ENCODE measurements around the gene QRICH1. TPM values are rescaled to one million over a fixed set of nuclear protein-coding genes. Genes with fewer than 3 reads are reported as not detected.
A peak's percentile ranks its signal among the peaks of the same experiment; 100 is the strongest.

Gene QRICH1, protein sequence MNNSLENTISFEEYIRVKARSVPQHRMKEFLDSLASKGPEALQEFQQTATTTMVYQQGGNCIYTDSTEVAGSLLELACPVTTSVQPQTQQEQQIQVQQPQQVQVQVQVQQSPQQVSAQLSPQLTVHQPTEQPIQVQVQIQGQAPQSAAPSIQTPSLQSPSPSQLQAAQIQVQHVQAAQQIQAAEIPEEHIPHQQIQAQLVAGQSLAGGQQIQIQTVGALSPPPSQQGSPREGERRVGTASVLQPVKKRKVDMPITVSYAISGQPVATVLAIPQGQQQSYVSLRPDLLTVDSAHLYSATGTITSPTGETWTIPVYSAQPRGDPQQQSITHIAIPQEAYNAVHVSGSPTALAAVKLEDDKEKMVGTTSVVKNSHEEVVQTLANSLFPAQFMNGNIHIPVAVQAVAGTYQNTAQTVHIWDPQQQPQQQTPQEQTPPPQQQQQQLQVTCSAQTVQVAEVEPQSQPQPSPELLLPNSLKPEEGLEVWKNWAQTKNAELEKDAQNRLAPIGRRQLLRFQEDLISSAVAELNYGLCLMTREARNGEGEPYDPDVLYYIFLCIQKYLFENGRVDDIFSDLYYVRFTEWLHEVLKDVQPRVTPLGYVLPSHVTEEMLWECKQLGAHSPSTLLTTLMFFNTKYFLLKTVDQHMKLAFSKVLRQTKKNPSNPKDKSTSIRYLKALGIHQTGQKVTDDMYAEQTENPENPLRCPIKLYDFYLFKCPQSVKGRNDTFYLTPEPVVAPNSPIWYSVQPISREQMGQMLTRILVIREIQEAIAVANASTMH
- 79.1 and 82.7 TPM in 2 replicates for total RNA-seq (2014; rRNA removed; shearing (Covaris generic))

DNA sequence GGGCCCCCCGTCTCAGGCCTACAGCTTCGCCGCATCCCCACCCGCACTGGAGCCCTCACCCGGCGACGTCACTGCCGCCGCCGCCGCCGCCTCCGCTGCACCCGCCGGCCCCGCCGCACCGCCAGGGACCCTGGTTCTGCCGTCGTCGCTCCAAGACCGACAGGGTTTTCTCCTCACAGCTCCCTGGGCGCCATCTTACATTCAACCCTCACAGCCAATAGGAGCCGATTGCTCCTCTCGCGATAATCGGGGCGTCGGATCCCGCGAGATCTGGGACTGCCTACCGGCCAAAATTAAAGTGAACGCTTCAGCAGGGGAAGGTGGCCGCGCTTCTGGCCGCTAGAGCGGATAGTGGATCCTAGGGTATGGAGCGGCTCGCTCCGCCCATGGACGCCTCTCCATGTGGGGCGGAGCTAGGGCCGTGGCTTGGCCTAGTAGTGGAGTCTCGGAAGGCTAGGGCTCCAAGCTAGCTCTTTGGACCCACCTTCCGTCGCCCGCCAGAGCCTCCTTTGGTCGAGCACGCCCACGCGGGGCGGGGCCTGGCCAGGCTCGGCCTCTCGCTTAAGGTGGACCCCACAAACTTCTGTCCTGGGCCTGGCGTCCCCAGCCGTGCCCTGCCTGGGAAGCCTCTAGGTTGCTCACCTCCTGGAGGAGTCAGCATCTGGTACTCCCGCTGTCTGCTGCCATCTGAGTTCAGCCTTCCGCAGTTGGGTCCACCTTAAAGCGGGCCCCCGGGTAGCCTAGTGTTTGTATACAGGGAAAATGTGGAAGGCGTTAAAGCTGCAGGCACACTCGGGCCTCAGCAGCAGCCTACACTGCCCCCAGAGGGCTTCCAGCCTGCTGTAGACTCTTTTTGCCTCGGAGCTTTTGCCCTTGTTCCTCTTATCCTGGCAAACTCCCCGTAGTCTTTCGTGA is at the start of gene QRICH1:
QRICH1 (minus strand) TSS at position 219 of the 915 bp plus-strand sequence. CDS start 17,054 bp downstream, outside the sequence.
- DNase-seq (ENCODE audit: low spot score): peak; percentile 97

DNA sequence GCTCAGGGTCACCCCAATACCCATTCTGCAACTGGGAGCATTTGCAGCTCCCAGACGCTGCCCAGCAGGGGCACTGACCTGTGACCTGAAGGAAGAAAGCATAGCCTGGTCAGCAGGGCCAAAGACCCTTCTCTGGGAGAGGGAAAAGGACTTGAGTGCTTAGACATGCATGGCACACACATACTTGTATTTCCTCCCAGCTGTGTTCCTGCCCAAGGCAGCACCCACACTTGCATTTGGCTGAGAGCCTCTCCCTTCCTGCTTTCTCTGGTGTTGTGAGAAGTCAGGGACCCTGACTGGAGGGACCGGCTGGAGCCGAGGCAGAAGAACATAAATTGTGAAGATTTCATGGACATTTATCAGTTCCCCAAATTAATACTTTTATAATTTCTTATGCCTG is 46.2 kb upstream of the QRICH1 start:
- DNase-seq (ENCODE audit: low spot score): no peak

DNA sequence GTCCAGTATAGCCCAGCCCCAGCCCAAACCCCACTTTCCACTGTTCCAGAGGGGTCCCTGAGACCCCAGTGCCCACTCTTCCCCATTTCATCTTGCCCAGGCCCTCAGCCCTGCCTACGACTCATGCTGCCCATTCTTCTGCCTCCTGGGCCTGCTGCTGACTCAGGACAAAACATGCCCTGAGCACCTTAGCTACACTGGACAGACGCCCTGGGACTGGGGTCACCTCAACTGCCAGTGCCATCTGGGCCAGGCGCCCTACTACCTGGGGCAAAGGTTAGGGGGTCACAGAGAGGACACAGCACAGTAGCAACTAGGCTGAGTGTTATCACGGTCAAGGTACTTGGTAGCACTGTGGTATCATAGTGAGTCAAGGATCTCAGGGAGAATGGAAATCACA is 41.6 kb upstream of the QRICH1 start:
- DNase-seq (ENCODE audit: low spot score): no peak

DNA sequence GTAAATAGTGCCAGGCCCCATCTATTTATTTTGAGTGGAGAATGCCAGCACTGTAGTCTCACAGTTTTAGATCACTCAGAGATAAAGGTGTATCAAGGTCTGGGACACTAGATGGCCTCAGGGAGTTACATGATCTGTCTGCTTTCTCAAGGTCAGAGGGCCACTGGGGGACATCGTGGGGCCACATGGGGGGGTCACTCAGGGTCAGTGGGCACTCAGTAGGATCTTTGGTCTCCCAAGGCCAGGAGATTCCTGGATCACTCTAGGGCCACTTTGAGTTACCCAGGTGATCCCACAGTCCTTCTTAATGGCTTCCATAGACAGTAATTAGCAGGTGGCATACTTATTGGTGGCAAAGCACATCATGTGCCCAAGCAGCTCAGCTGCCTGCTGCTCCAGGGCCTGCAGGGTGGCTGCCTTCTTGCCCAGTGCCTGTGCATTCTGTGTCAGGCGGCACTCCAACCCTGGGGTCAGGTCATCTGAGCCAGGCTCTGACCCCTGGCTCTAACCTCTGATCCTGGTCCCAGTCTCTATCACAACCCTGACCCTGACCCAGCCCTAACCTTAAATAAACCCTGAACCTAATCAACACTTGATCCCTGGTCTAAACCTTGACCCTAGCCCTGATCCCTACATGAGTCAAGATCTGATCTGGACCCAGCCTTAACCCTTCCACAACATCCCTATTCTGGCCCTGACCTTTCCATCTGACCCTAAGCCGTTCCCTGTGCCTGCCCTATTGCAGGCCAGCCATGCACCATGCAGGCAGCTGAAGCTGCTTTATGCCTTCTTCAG is 40.8 kb upstream of the QRICH1 start:
- DNase-seq (ENCODE audit: low spot score): peak; percentile 26

DNA sequence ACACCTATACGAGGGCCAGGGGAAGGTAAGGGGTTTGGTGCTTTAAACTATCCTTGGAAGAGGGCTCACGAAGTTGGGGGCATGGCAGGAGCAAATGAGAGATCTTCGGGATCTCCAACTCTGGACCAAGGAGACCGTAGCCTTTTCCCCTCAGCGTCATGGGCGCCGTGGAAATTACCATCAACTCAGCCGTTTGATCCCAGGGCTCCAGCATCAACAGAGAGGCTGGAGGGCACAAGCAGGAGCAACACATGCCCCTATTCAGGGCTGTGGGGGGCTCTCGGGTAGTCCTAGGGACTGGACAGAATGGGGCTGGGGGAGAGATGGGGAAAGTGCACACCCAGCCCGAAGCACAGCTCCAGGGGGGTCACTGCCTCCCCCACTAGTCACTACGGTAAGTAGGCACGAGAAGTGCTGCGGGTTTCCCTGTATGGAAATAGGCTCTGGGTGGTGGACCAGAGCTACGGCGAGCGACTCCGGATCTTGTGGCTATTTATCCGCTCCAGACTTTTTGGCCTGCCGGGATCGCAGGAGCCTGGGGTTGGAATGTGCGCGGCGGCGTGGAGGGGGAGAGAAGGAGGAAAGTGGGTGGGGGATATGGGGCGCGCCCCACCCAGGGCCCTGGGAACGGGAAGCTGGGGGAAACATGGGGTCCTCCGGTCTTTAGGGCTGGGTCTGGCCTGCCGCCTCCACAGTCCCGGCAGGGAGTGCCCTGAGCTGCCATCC is 39.5 kb upstream of the QRICH1 start:
- peak; percentile 78 for DNase-seq (ENCODE audit: low spot score)

DNA sequence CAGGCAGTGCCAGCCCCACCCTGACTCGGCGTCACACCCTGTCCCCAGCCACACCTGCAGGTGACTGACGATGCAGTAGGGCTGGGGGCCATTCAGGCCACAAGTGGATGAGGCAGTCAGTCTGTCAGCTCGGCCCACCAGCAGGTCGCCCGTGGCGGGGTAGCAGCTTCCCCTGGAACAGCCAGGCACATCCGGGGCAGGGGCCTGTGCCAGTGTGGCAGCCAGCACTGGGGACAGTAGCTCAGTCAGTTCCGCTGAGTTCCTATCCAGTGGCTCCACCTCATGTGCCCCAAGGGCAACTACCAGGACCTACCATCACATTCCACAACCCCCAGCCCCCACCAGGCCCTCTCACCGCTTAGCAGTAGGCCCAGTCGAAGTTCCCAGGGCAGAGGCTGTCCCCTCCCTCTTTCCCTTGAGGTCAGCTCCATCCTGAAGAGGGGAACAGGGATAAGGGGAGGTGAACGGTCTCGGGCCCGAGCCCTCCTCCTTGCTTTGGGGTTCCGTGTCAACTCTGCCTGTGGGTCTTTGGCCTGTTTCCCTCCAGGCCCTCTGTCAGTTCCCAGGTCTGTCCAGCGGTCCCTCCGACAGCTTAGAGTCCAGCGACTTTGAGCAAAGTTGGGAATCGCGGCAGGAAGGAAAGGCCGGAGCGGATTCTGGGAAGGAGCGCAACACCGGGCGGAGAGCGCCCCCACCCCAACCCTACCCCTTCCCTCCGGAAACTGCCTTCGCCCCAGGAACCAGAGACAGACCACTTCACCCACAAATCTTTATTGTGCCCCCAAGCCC is 38.8 kb upstream of the QRICH1 start, which contains the start of gene LAMB2:
LAMB2 (minus strand) TSS at position 614 of the 789 bp plus-strand sequence; CDS start at position 431, 183 bp downstream.
- peak; percentile 65 for DNase-seq (ENCODE audit: low spot score)

DNA sequence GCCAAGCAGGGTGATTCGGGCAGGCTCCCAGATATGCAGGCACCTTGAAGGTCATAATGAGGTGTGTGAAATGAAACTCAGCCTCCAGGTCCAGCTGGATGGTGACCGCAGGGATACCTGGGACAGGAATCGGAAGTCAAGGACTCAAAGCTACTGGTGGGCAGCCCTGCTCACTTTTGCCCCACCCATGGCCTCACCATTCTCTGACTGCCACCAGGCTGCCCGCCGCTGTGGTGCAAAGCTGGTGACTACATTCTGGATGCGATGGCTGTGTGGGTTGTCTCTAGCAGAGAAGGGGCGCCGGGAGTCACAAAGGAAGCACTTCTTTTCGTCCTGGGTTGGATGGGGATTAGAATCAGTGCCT is 38.2 kb upstream of the QRICH1 start:
- DNase-seq (ENCODE audit: low spot score): no peak

DNA sequence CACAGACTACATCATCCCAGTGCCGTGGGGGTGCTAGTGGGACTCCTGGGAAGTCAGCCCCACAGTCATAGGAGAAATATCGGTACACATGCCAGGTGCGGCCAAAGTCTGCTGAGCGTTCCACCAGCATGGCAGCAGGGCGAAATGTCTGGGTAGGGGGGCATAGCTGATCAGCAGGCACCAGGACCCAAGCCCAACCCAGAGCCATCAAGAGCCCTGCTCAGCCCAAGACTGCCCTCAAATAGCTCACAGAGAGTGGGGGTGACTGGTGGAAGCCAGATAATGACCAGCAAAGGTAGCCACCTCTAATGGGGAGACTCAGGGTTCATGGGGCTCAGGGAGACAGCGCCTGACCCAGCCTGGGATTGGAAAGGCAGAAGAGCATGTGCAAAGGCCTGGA is 37.7 kb upstream of the QRICH1 start:
- no peak for DNase-seq (ENCODE audit: low spot score)

DNA sequence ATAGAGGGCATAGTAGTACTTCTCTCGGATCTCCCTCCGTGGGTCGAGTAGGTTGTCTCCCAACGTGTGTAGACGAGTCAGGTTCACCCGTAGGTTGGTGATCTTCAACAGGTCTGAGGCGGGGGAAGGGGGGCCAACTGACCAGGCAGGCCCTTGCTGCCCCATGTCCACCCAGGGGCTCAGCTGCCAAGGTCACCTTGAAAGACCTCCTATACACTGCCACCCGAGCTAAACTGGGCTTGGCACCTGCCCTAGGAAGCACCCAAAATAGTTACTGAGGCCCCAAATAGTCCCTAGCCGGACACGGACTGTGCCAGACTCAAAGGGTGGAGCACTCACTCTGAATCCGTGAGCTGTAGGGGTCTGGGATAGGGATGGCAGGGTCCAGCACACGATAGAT is 37.2 kb upstream of the QRICH1 start:
- no peak for DNase-seq (ENCODE audit: low spot score)

DNA sequence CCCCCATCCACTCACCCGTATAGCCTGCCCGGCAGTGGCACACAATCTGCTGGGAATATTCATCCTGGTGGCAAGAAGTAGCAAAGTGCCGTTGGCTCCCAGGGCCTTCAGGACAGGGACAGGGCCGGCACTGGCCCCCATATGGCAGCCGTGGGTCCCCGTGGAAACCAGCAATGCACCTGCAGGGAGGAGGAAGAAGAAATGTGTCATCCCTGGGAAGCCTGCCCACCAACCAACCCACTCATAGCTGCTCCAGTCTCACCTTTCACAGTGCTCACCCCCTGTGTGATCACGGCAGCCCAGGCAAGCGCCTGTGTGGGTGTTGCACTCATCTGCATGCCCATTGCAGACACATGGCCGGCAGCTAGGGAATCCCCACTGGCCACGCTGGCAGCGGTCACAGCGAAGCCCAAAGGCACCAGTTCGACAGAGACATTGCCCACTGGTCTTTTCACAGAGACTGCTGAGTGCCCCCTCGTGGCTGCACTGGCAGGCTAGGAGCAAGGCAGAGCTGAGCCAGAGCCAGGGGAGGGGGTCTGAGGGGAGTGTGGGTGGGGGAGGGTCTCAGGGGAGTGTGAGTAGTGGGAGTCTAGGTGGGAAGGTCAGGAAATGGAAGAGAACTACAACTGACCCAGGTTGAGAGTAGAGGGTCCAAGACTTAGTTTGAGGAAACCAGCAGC is 31.3 kb upstream of the QRICH1 start:
- no peak for DNase-seq (ENCODE audit: low spot score)

DNA sequence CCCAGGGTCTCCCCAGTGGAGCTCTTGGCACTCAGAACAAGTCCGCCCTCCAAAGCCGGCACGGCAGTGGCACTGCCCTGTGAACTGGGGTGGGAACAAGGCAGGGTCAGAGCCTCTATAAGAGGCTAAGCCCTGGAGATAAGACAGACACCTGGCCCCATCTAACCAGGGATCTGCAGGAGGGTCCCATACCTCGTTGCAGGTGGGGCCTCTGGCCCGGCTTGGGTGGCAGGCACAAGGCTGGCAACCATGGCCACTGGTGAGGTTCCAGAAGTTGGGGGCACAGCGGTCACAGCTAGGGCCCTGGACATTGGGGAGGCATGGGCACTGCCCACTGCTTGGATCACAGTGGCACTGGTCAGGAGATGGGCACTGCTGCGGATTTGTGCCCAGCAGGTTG is 30.3 kb upstream of the QRICH1 start:
- DNase-seq (ENCODE audit: low spot score): no peak

DNA sequence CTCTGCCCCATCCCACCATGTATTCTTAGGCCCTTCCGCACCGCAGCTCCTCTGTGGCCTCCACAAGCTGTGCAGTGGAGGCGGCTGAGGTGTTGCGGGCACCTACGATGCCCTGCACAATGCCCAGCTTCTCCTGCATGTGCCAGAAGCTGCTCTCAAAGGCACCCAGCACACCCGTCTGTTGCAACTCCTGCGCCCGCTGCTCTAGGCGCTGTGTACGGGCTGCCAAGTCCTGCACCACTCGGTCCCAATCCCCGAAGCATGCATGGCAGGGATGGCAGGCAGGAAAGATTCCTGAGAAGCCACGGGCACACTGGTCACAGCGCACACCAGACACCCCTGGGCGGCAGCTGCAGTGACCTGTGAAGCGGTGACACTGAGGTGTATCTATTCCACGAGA is 29.8 kb upstream of the QRICH1 start:
- DNase-seq (ENCODE audit: low spot score): no peak

DNA sequence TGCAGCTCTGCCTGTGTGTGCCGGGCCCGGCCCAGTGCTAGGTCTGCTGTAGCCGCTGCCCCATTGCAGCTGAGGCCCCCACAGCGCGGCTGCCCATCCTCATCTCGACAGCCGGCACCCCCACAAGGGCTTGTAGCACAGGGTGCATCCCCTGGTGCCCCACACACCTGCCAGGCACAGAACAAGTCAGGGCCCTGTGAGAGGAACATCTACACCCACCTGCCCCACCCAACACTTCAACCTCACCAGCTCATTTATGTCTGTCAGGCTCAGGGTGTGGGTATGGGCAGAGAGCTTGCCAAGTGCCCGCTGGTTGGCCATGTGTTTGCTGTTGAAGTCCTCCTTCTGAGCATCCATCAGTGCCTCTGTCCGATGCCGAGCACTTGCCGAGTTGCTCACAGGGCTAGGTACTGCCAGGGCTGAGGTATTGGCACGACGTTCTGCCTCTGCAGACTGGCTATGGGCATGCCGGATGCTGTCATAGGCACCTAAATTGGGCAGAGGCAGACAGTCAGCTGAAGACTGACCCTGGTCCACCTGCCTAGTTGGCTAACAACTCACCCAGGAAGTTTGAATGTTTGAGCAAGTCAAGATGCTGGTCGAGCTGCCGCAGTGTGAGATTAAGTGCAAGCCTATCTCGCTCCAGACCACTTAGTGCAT is 29.1 kb upstream of the QRICH1 start:
- no peak for DNase-seq (ENCODE audit: low spot score)

DNA sequence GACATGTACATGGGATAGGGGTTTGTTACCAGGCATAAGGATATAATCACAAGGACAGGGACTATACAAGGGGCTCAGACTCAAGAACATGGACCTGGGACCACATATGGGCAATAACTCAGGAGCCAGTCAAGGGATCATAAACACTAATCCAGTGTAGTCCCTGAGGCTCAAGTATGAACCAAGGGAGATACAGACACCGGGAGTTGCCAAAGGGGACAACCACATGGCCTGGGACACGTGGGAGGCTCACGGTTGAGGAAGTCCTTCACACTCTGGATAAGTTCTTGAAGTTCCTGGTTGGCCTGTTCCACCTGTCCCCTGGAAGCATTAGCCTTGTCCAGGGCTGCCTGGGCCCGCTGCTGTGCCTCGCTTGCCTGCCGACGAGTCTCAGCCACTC is 28.6 kb upstream of the QRICH1 start:
- DNase-seq (ENCODE audit: low spot score): no peak

DNA sequence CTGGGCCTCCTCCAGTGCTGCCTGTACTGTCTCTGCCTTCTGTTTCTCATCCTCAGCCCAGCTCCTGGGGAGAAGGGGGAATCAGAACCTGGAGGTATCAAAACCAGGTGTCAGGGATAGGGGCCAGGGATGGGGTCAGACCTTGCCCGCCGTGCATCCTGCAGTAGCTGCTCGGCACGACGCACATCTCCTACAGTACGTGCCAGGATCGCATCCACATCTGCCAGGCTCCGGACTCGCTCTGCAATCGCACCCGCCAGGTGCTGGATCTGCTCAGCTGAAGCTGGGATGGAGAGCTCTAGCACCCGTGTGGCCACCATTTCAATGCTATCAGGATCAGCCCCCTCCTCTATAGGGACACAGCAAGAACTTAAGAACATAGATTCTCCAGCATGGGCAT is 28.2 kb upstream of the QRICH1 start:
- DNase-seq (ENCODE audit: low spot score): no peak

DNA sequence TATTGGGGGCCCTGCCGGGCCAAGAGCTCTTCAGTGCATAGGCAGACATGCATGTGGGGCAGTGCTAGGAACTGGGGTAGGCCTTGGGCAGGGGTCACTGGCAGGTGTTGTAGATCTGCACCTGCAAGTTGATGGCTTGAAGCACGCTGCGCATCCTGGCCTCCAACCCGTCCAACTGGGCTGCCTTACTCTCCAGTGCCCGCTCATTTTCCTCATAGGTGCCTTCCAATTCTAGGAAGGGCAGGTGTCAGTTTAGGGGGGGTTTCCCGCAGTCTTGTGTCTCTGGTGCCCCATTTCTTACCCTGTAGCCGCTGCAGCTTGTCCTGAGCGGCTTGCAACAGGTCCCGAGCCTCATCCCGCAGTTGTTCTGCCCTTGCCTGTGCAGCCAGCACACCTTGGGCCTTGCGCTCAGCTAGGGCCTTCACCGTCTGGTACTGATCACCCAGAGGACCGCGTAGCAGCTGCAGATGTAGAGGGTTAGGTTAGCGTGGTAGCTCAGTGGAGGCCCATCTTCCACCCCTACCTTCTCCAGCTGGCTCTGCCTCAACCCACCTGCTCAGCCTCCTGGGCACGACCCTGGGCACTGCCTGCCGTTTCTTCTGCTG is 27.4 kb upstream of the QRICH1 start:
- DNase-seq (ENCODE audit: low spot score): no peak

DNA sequence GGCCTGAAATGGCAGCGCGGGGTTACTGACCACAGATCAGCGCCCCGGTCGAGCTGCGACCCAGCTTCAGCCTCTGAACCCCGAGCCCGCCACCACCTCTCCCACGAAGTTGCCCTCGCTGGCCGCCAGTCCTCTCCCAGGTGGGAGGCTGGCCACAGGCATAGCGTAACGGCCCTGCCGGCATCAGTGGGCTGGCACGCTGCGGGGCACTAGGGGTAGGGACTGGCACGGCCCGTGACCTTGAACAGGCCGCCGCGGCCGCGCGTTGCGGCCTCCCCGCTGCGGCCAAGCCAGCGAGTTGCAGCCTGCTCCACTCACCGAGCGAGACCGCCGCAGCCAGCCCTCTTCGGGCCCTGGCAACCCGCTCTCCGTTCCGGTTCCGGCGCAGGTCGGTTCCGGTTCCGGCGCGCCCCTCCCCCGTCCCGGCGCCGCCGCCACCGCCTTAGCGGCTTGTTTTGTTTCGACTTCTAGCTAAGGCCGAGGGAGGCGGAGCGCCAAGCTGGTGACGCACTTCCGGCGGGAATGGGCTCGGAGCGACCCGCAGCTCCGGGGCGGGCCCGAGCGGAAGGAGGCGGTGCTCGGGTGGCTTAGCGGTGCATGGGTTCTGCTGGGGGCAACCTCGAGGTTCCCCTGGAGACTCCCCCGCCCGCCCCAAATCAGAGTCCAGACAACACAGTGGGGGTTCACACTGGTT is 26.7 kb upstream of the QRICH1 start, which contains the start of gene USP19:
USP19 (minus strand) TSS at position 386 of the 694 bp plus-strand sequence. CDS start 1,678 bp downstream, outside the sequence.
- peak; percentile 82 for DNase-seq (ENCODE audit: low spot score)
